Suppressor macrophage treated with lipopolysaccharide for 4 hours (primary cell): Measurements from ENCODE around the gene GOLT1A.
"Not testable (repeated sequence)": the region's sequence is repeated elsewhere in the genome, so short reads cannot be mapped to it uniquely, and the experiment has no call there.

Experiments
- DNase-seq: peaks from one replicate; pipeline ENCODE4 v3.0.0-alpha.2; 2020

The GOLT1A gene

GRCh38 chr1:204246876-204247275 is 33.1 kb upstream of the GOLT1A start:
- no peak for DNase-seq

- no peak for DNase-seq
These were observed 29.1 kb upstream of the GOLT1A start for GRCh38 chr1:204242920-204243319.

- DNase-seq = no peak
These were observed 28.1 kb upstream of the GOLT1A start for GRCh38 chr1:204241914-204242313.

- peak; percentile 12 for DNase-seq
These were observed 27.3 kb upstream of the GOLT1A start for GRCh38 chr1:204241050-204241449.

GRCh38 chr1:204240233-204240632 is 26.4 kb upstream of the GOLT1A start:
- DNase-seq = peak; percentile 7

- not testable (repeated sequence) for DNase-seq
These were observed 25.6 kb upstream of the GOLT1A start for GRCh38 chr1:204239401-204239800.

- not testable (repeated sequence) for DNase-seq
These were observed 24.7 kb upstream of the GOLT1A start for GRCh38 chr1:204238520-204238919.

GRCh38 chr1:204237515-204237914 is 23.7 kb upstream of the GOLT1A start:
- DNase-seq = not testable (repeated sequence)

GRCh38 chr1:204232526-204232925 is 18.7 kb upstream of the GOLT1A start:
- no peak for DNase-seq

- no peak for DNase-seq
These were observed 16.4 kb upstream of the GOLT1A start for GRCh38 chr1:204230211-204230610.

- no peak for DNase-seq
These were observed 15.1 kb upstream of the GOLT1A start for GRCh38 chr1:204228896-204229295.

- no peak for DNase-seq
These were observed 14.4 kb upstream of the GOLT1A start for GRCh38 chr1:204227996-204228785.

GRCh38 chr1:204227351-204227750 is 13.6 kb upstream of the GOLT1A start:
- no peak for DNase-seq

- DNase-seq = no peak
These were observed 12.3 kb upstream of the GOLT1A start for GRCh38 chr1:204225841-204226735.

- no peak for DNase-seq
These were observed 10.9 kb upstream of the GOLT1A start for GRCh38 chr1:204224655-204225054.

- no peak for DNase-seq
These were observed 9.5 kb upstream of the GOLT1A start for GRCh38 chr1:204223129-204223860.

- DNase-seq = no peak
These were observed 8.9 kb upstream of the GOLT1A start for GRCh38 chr1:204222764-204223055.

GRCh38 chr1:204222006-204222763 is 8.4 kb upstream of the GOLT1A start:
- DNase-seq = no peak

GRCh38 chr1:204221271-204221670 is 7.5 kb upstream of the GOLT1A start:
- DNase-seq = no peak

GRCh38 chr1:204219971-204220616 is 6.3 kb upstream of the GOLT1A start:
- DNase-seq = no peak

- no peak for DNase-seq
These were observed 4.8 kb upstream of the GOLT1A start for GRCh38 chr1:204218552-204218951.

GRCh38 chr1:204217648-204218000 is 3.8 kb upstream of the GOLT1A start:
- DNase-seq = no peak
